Nephron (organoid): Measurements from ENCODE around the gene ABCG1.

Experiments
- H3K27ac Mint-ChIP-seq, 3 experiments: 2 replicates each; pipeline ENCODE4 v1.8.0; 2020; ENCODE audit warnings: mixed read lengths in 3 of 3, mild to moderate bottlenecking in 2 of 3, moderate library complexity in 1 of 3
- H3K27me3 Mint-ChIP-seq: 2 replicates; pipeline ENCODE4 v1.8.0; 2021; ENCODE audit warnings: low read depth, mild to moderate bottlenecking, moderate library complexity, mixed read lengths
- H3K36me3 Mint-ChIP-seq: 2 replicates; pipeline ENCODE4 v1.8.0; 2020; ENCODE audit warnings: low read depth, mixed read lengths
- H3K4me1 Mint-ChIP-seq: 2 replicates; pipeline ENCODE4 v1.8.0; 2020; ENCODE audit warnings: mixed read lengths
- H3K4me3 Mint-ChIP-seq, 3 experiments: 2 replicates each; pipeline ENCODE4 v1.8.0; 2020; ENCODE audit warnings: mild to moderate bottlenecking in 3 of 3, mixed read lengths in 3 of 3, moderate library complexity in 2 of 3
- H3K9me3 Mint-ChIP-seq: 2 replicates; pipeline ENCODE4 v1.8.0; 2020; ENCODE audit warnings: mixed read lengths
- CTCF ChIP-seq, 3 experiments: fragments of 200-600 bp; sonication (generic); IDR thresholded peaks; one replicate each; pipeline ENCODE4 v1.5.0; 2021; ENCODE audit warnings: antibody characterized with exemption in 3 of 3; ENCODE audit not compliant: unreplicated experiment in 3 of 3

Gene ABCG1

GRCh38 chr21:42218836-42219605 lies at the start of gene ABCG1:
Gene ABCG1, plus strand, starts transcription at chr21:42219140. Its CDS starts 123 bp downstream, at chr21:42219263.
- H3K36me3 Mint-ChIP-seq: no peaks in the 10 kb centered on the region
- peak within 1 kb of the TSS; percentile 81 to 88 (median 84) for H3K4me3 Mint-ChIP-seq
- H3K27me3 Mint-ChIP-seq: peaks cover 57% of the 10 kb centered on the region
- TF ChIP-seq CTCF (IDR thresholded peaks at IDR 0.05; ENCODE audit: unreplicated experiment in 3 of 3): no peak
- H3K27ac Mint-ChIP-seq: peak within 1 kb of the TSS in 2 of 3 experiments; percentile 14 to 58
- H3K4me1 Mint-ChIP-seq: peaks cover 15% of the 10 kb centered on the region
- H3K9me3 Mint-ChIP-seq: peaks cover 16% of the 10 kb centered on the region

GRCh38 chr21:42169758-42170157 lies 49.2 kb upstream of the ABCG1 start:
- no peak for TF ChIP-seq CTCF (IDR thresholded peaks at IDR 0.05; ENCODE audit: unreplicated experiment in 3 of 3)
- H3K4me1 Mint-ChIP-seq: peaks cover 4% of the 10 kb centered on the region
- H3K4me3 Mint-ChIP-seq: no peak overlapping the region
- H3K9me3 Mint-ChIP-seq: no peaks in the 10 kb centered on the region
- H3K27me3 Mint-ChIP-seq: no peaks in the 10 kb centered on the region
- H3K27ac Mint-ChIP-seq: no peak overlapping the region
- no peaks in the 10 kb centered on the region for H3K36me3 Mint-ChIP-seq

DNA sequence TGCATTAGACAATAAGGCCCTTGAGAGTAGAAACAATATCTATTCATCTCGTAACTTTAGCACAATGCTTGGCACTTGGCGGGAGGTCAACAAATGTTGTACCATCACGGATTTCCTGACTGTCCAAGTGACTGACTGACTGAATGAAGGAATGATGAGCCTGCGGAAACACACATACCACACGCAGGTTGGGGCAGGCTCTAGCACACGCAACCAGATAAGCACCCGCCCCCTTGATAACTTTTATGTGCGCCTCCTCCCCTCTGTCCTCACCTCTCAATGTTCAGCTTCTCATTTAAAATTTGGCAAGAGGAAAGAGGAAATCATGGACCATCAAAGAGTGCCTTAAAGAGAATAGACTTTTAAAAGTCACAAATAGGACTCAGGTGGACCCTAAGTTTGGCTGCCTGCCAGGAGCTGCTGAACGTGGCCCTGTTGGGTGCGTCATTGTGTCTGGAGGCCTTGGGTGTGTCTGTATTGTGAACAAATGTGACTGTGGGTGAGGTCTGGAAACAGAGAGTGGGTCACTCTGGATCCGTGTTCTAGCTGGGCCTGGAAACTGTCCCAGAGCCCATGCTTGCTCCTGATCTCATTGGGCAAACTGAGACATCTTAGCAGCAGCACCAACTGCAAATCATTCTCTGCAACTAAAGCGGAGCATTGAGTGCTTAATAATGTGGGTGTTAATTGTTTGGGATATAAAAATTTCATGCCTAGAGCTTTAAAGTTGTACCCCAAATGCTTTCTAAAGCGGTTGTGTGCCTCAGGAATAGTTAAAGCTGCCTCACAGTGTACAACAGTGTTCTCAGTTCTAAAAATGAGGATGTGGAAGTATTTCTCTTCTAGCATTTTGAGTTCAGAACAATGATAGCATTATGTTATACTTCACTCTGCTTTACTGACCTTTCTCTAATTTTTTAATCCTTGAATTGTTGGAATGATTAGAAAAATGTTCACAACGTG lies 47.6 kb upstream of the ABCG1 start:
- Mint-ChIP-seq H3K4me3 (no peak overlapping the region), H3K27ac (no peak overlapping the region), H3K4me1 (no peaks in the 10 kb centered on the region), H3K36me3 (no peaks in the 10 kb centered on the region), H3K27me3 (peaks cover 7% of the 10 kb centered on the region), H3K9me3 (no peaks in the 10 kb centered on the region)
- TF ChIP-seq CTCF (IDR thresholded peaks at IDR 0.05; ENCODE audit: unreplicated experiment in 3 of 3): no peak

DNA sequence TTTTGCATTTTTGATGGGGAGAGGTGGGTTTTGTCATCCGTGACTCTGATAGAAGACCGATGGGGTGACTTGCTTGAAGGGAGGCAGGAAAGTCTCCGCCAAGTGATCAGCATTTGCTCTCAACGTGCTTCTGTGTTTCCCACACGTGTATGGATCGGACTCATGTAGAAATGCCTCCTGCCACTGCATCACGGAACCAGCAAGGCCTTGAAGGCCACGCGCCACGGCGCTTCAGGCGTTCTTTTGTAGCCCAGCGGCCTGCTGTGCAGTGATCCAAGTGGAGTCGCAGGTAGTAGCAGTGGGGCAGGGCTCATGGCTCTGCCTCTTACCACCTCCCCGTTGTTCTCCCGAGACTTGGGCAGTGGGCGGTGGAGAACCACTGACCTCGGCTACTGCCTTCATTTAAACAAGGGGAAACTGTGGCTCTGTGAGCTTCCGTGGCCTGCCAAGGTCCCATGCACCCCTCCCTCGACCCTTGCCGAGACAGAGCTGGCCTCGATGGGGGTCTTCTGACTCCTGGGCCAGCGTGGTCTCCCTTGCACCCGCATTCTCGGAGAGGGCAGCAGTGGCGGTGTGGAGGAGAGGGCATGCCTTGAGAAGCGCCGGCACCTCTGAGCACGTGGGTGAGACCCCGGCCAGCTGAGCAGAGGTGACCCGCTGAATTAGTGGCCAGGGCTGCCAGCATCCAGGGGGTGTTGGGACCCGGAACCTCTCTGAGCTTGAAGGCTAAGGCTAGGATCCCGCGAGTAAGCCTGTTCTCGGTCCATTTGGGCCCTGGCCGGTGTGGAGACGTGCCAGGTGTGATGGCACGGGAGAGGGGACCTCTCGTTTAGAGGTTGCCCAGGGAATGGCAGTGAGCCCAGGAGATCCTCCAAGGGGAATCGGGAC lies 46.1 kb upstream of the ABCG1 start:
- no peaks in the 10 kb centered on the region for H3K36me3 Mint-ChIP-seq

More for the DNA sequence above, 46.1 kb upstream of the ABCG1 start:
- H3K9me3 Mint-ChIP-seq: no peaks in the 10 kb centered on the region
- H3K27me3 Mint-ChIP-seq: peaks cover 7% of the 10 kb centered on the region
- TF ChIP-seq CTCF (IDR thresholded peaks at IDR 0.05; ENCODE audit: unreplicated experiment in 3 of 3): no peak
- no peak overlapping the region for H3K27ac Mint-ChIP-seq
- H3K4me1 Mint-ChIP-seq: no peaks in the 10 kb centered on the region
- no peak overlapping the region for H3K4me3 Mint-ChIP-seq
